PFSK-1 (cell line): ENCODE results near the gene NOX1.

ENCODE experiments used
- POLR2AphosphoS5 ChIP-seq: IDR thresholded peaks from 2 replicates; pipeline ENCODE4 v1.6.1; 2012; ENCODE audit warnings: low read depth, mild to moderate bottlenecking, control low read depth, low read length, moderate library complexity
- REST ChIP-seq, 2 experiments: IDR thresholded peaks; 2 replicates each; pipeline versions ENCODE4 v1.6.1 to v1.8.0; 2011 to 2012; ENCODE audit warnings: low read depth in 2 of 2, low read length in 2 of 2, control low read depth in 1 of 2, inconsistent platforms in 1 of 2, mild to moderate bottlenecking in 1 of 2, moderate library complexity in 1 of 2; ENCODE audit not compliant: insufficient read depth in 1 of 2
- SIN3A ChIP-seq: IDR thresholded peaks from 2 replicates; pipeline ENCODE4 v1.6.1; 2012; ENCODE audit warnings: mild to moderate bottlenecking, low read length, moderate library complexity, borderline replicate concordance; ENCODE audit not compliant: insufficient read depth
- TAF1 ChIP-seq: IDR thresholded peaks from 2 replicates; pipeline ENCODE4 v1.6.1; 2012; ENCODE audit warnings: low read length, control low read depth, borderline replicate concordance; ENCODE audit not compliant: insufficient read depth

- TF ChIP-seq REST (IDR thresholded peaks at IDR 0.05; ENCODE audit: insufficient read depth in 1 of 2, low read depth in 2 of 2, low read length in 2 of 2) (no peak), SIN3A (no peak), TAF1 (no peak), POLR2AphosphoS5 (no peak)
Observed at GRCh38 chrX:100831219-100831946, 42.8 kb downstream of the NOX1 start.
